H1 (cell line): Measurements from ENCODE around the gene RNF133. TPM values are rescaled to one million over a fixed set of nuclear protein-coding genes. Genes with fewer than 3 reads are reported as not detected.

Source experiments
- ATF3 ChIP-seq: IDR thresholded peaks from 2 replicates; pipeline ENCODE4 v1.6.1; 2011; ENCODE audit warnings: low read depth, mild to moderate bottlenecking, low read length; ENCODE audit not compliant: insufficient read depth
- CHD2 ChIP-seq: IDR thresholded peaks from 2 replicates; pipeline ENCODE4 v1.6.1; 2012; ENCODE audit warnings: low read length, improper control_type of control experiment
- CHD7 ChIP-seq: fragments of 300-600 bp; sonication (generic); IDR thresholded peaks from 2 replicates; pipeline ENCODE4 v1.7.1; 2012; ENCODE audit warnings: low read length, moderate library complexity, mild to moderate bottlenecking, inconsistent platforms; ENCODE audit not compliant: insufficient replicate concordance
- NRF1 ChIP-seq: IDR thresholded peaks from 2 replicates; pipeline ENCODE4 v1.6.1; 2011; ENCODE audit warnings: mild to moderate bottlenecking, low read depth, low read length, improper control_type of control experiment
- POU5F1 ChIP-seq: IDR thresholded peaks from 2 replicates; pipeline ENCODE4 v1.6.1; 2011; ENCODE audit warnings: low read depth, mild to moderate bottlenecking, low read length, moderate library complexity
- RAD21 ChIP-seq, 2 experiments: IDR thresholded peaks in 1 of 2; conservative IDR thresholded peaks in 1 of 2; 2 replicates each; pipeline ENCODE4 v1.6.1; 2011; ENCODE audit warnings: low read depth in 2 of 2, low read length in 2 of 2, improper control_type of control experiment in 1 of 2, inconsistent platforms in 1 of 2, mild to moderate bottlenecking in 1 of 2, moderate library complexity in 1 of 2
- RXRA ChIP-seq: IDR thresholded peaks from 2 replicates; pipeline ENCODE4 v1.6.1; 2011; ENCODE audit warnings: low read depth, mild to moderate bottlenecking, low read length, moderate library complexity; ENCODE audit not compliant: insufficient read depth
- USF2 ChIP-seq: IDR thresholded peaks from 2 replicates; pipeline ENCODE4 v1.6.1; 2011; ENCODE audit warnings: low read length, improper control_type of control experiment
- ZNF274 ChIP-seq: IDR thresholded peaks from 2 replicates; pipeline ENCODE4 v1.7.0; 2012; ENCODE audit warnings: low read length, borderline replicate concordance; ENCODE audit errors: extremely low read depth
- polyA plus RNA-seq, 7 experiments: library from polyadenylated mRNA; depleted of rRNA in 3 of 7; stranded (reverse) in 5 of 7; unstranded in 2 of 7; fragments of >200 nt in 5 of 7; fragments of 200-250 nt in 2 of 7; gene quantifications; 1 replicate in 5 of 7; 2 replicates in 1 of 7; 4 replicates in 1 of 7; pipeline versions ENCODE4 v1.2.1 to v1.2.3, GENCODE V29; 2011 to 2013; ENCODE audit warnings: missing spikeins in 2 of 7, mixed read lengths in 2 of 7
- total RNA-seq: library from RNA; stranded (reverse); fragmentation: NEBNext Ultra II Directional; extraction: Animal tissue kit (Norgen Biotek cat#: 25700); gene quantifications from 2 replicates; pipeline ENCODE4 v1.2.1, GENCODE V29; 2021

The RNF133 gene
- total and polyA plus RNA-seq, 2 of the 8 experiments (the other 6 are each of a cell fraction or from before 2014, with no cell fraction given) = 0.09 to 0.39 TPM

GRCh38 chr7:122695816-122696215 lies 3.1 kb downstream of the RNF133 start (continued):
- TF ChIP-seq CHD7 (no peak), POU5F1 (no peak), USF2 (no peak), RAD21 (IDR thresholded peaks at IDR 0.05 in 1 of 2, conservative IDR thresholded peaks at IDR 0.05 in 1 of 2; ENCODE audit: low read depth in 2 of 2, low read length in 2 of 2) (no peak; a peak in 1 of 4 replicates), ZNF274 (no peak), CHD2 (no peak), RXRA (no peak), NRF1 (no peak), ATF3 (no peak)
